H1 (cell line): ENCODE results near the gene TEX2. TPM values are rescaled to one million over a fixed set of nuclear protein-coding genes. Genes with fewer than 3 reads are reported as not detected.

ENCODE experiments used
- CTCF ChIA-PET: fragments of 300-600 bp; sonication (Branson Sonifier 250); formaldehyde crosslinking; loops from one replicate; lab custom pipeline; 2021; ENCODE audit not compliant: partially characterized antibody; lab: Charles Lee
- POLR2A ChIA-PET: fragments of 300-600 bp; sonication (Branson Sonifier 250); formaldehyde crosslinking; loops from one replicate; lab custom pipeline; 2021; ENCODE audit warnings: inconsistent platforms; ENCODE audit not compliant: partially characterized antibody; lab: Charles Lee
- DNase-seq, 2 experiments: peaks; one replicate each; pipeline versions ENCODE4 v3.0.0 to v3.0.0-alpha.2; 2010 to 2022; ENCODE audit warnings: low spot score in 2 of 2, low read depth in 1 of 2, mixed read lengths in 1 of 2
- FAIRE-seq: peaks from 2 replicates; lab custom pipeline; 2011; peaks lifted over from hg19 to GRCh38; lab: Jason Lieb, UNC
- H2AFZ ChIP-seq: 2 replicates; pipeline ENCODE4 v1.8.1; 2012; ENCODE audit warnings: low read length, inconsistent platforms
- H2AK5ac ChIP-seq: 2 replicates; pipeline ENCODE4 v1.6.1; 2013; ENCODE audit warnings: low read depth, low read length
- H2BK120ac ChIP-seq: replicated peaks from 2 replicates; pipeline ENCODE3; 2013; ENCODE audit warnings: low read depth, low read length, inconsistent platforms
- H2BK12ac ChIP-seq: 2 replicates; pipeline ENCODE4 v1.6.1; 2013; ENCODE audit warnings: low read depth, low read length
- H2BK15ac ChIP-seq: 2 replicates; pipeline ENCODE4 v1.6.1; 2013; ENCODE audit warnings: low read length
- H2BK20ac ChIP-seq: 2 replicates; pipeline ENCODE4 v1.6.1; 2013; ENCODE audit warnings: low read length
- H2BK5ac ChIP-seq: 2 replicates; pipeline ENCODE4 v1.6.1; 2013; ENCODE audit warnings: low read depth, low read length
- H3K14ac ChIP-seq: 2 replicates; pipeline ENCODE4 v1.6.1; 2013; ENCODE audit warnings: inconsistent platforms; ENCODE audit not compliant: insufficient read length
- H3K18ac ChIP-seq: 2 replicates; pipeline ENCODE4 v1.6.1; 2013; ENCODE audit warnings: low read length; ENCODE audit errors: extremely low read depth
- H3K23ac ChIP-seq: 2 replicates; pipeline ENCODE4 v1.6.1; 2013; ENCODE audit warnings: inconsistent platforms; ENCODE audit not compliant: insufficient read length
- H3K23me2 ChIP-seq: 2 replicates; pipeline ENCODE4 v1.6.1; 2013; ENCODE audit warnings: low read depth, low read length
- H3K27ac ChIP-seq: 2 replicates; pipeline ENCODE4 v1.6.1; 2011; ENCODE audit warnings: low read depth, low read length, inconsistent platforms
- H3K27me3 ChIP-seq, 4 experiments: replicated peaks in 1 of 4; 1 replicate in 1 of 4; 2 replicates in 3 of 4; pipeline versions ENCODE4 v1.6.1 to v1.8.1; 2011 to 2013; ENCODE audit warnings: low read length in 3 of 4, mild to moderate bottlenecking in 3 of 4, inconsistent platforms in 2 of 4, mixed read lengths in 2 of 4, moderate library complexity in 1 of 4; ENCODE audit not compliant: control insufficient read depth in 3 of 4, insufficient read depth in 3 of 4; ENCODE audit errors: extremely low read depth in 1 of 4
- H3K36me3 ChIP-seq, 4 experiments: 2 replicates each; pipeline versions ENCODE4 v1.6.1 to v1.8.1; 2011 to 2013; ENCODE audit warnings: mild to moderate bottlenecking in 4 of 4, low read length in 3 of 4, moderate library complexity in 2 of 4, control low read depth in 1 of 4, inconsistent platforms in 1 of 4; ENCODE audit not compliant: insufficient read depth in 4 of 4, control insufficient read depth in 2 of 4
- H3K4ac ChIP-seq: replicated peaks from 2 replicates; pipeline ENCODE3; 2013; ENCODE audit warnings: low read length, low read depth, mixed read lengths, inconsistent platforms; ENCODE audit not compliant: insufficient read length
- H3K4me1 ChIP-seq, 4 experiments: replicated peaks in 1 of 4; 1 replicate in 1 of 4; 2 replicates in 3 of 4; pipeline versions ENCODE4 v1.6.1 to v1.8.1; 2011 to 2013; ENCODE audit warnings: low read length in 3 of 4, inconsistent platforms in 2 of 4, mixed read lengths in 1 of 4; ENCODE audit not compliant: insufficient read depth in 4 of 4, control insufficient read depth in 3 of 4
- H3K4me2 ChIP-seq, 2 experiments: 2 replicates each; pipeline versions ENCODE4 v1.6.1 to v1.8.1; 2011 to 2013; ENCODE audit warnings: low read depth in 2 of 2, low read length in 2 of 2, control low read depth in 1 of 2, inconsistent platforms in 1 of 2, mild to moderate bottlenecking in 1 of 2; ENCODE audit not compliant: insufficient read depth in 1 of 2
- H3K4me3 ChIP-seq, 4 experiments: fragments of 200-600, 300-600 bp in 1 of 4; sonication (generic), shearing (Covaris generic), sonication (Bioruptor Twin) in 1 of 4; 2 replicates each; pipeline versions ENCODE4 v1.5.1 to v1.8.1; 2011 to 2016; ENCODE audit warnings: low read length in 4 of 4, low read depth in 3 of 4, control low read depth in 2 of 4, inconsistent platforms in 2 of 4, mild to moderate bottlenecking in 2 of 4, mixed read lengths in 1 of 4, moderate library complexity in 1 of 4; ENCODE audit not compliant: insufficient read depth in 2 of 4; ENCODE audit errors: extremely low read depth in 1 of 4
- H3K56ac ChIP-seq: replicated peaks from 2 replicates; pipeline ENCODE3; 2013; ENCODE audit warnings: low read depth, mild to moderate bottlenecking, mixed read lengths, low read length, inconsistent platforms; ENCODE audit not compliant: insufficient read length
- H3K79me1 ChIP-seq: 2 replicates; pipeline ENCODE4 v1.6.1; 2013; ENCODE audit warnings: low read depth, low read length, control low read depth
- H3K79me2 ChIP-seq, 2 experiments: 2 replicates each; pipeline versions ENCODE4 v1.6.1 to v1.8.1; 2012 to 2013; ENCODE audit warnings: low read length in 2 of 2, mild to moderate bottlenecking in 2 of 2, inconsistent platforms in 1 of 2; ENCODE audit not compliant: insufficient read depth in 2 of 2, control insufficient read depth in 1 of 2
- H3K9ac ChIP-seq, 4 experiments: replicated peaks in 1 of 4; 1 replicate in 1 of 4; 2 replicates in 3 of 4; pipeline versions ENCODE4 v1.6.1 to v1.8.1; 2011 to 2013; ENCODE audit warnings: low read depth in 3 of 4, low read length in 3 of 4, control low read depth in 2 of 4, mild to moderate bottlenecking in 2 of 4, moderate library complexity in 2 of 4, inconsistent platforms in 1 of 4; ENCODE audit errors: extremely low read depth in 1 of 4
- H3K9me3 ChIP-seq, 2 experiments: 2 replicates each; pipeline versions ENCODE4 v1.6.1 to v1.8.1; 2012 to 2013; ENCODE audit warnings: mild to moderate bottlenecking in 2 of 2, moderate library complexity in 2 of 2, control low read depth in 1 of 2, inconsistent platforms in 1 of 2, low read depth in 1 of 2, low read length in 1 of 2, mixed read lengths in 1 of 2; ENCODE audit not compliant: insufficient read depth in 2 of 2
- H4K20me1 ChIP-seq, 2 experiments: replicated peaks in 1 of 2; 2 replicates each; pipeline versions ENCODE3 to v1.8.1; 2011 to 2013; ENCODE audit warnings: inconsistent platforms in 2 of 2, low read length in 2 of 2, mild to moderate bottlenecking in 1 of 2; ENCODE audit not compliant: insufficient read depth in 2 of 2, control insufficient read depth in 1 of 2
- H4K5ac ChIP-seq: 2 replicates; pipeline ENCODE4 v1.6.1; 2013; ENCODE audit warnings: low read length, low read depth, mixed read lengths, inconsistent platforms; ENCODE audit not compliant: insufficient read length
- H4K8ac ChIP-seq: 2 replicates; pipeline ENCODE4 v1.8.0; 2013; ENCODE audit warnings: mild to moderate bottlenecking, moderate library complexity, low read length, inconsistent platforms; ENCODE audit not compliant: insufficient read depth; ENCODE audit errors: extremely low read depth
- H4K91ac ChIP-seq: replicated peaks from 2 replicates; pipeline ENCODE3; 2013; ENCODE audit warnings: low read length, mixed read lengths, inconsistent platforms; ENCODE audit not compliant: insufficient read length
- BCL11A ChIP-seq, 2 experiments: IDR thresholded peaks; one replicate each; pipeline ENCODE4 v1.6.1; 2011; ENCODE audit warnings: low read depth in 2 of 2, low read length in 2 of 2, mild to moderate bottlenecking in 2 of 2
- CTBP2 ChIP-seq: IDR thresholded peaks from 2 replicates; pipeline ENCODE4 v1.7.0; 2011; ENCODE audit warnings: borderline replicate concordance, mild to moderate bottlenecking, moderate library complexity, mixed read lengths, low read length; ENCODE audit not compliant: insufficient read depth, insufficient read length
- FOSL1 ChIP-seq: IDR thresholded peaks from 2 replicates; pipeline ENCODE4 v1.6.1; 2011; ENCODE audit warnings: mild to moderate bottlenecking, low read depth, low read length, moderate library complexity; ENCODE audit not compliant: insufficient read depth
- HDAC6 ChIP-seq: IDR thresholded peaks from one replicate; pipeline ENCODE4 v1.7.1; 2012; ENCODE audit warnings: low read depth, mild to moderate bottlenecking, inconsistent platforms, low read length, moderate library complexity
- RBBP5 ChIP-seq: IDR thresholded peaks from 2 replicates; pipeline ENCODE4 v1.7.1; 2012; ENCODE audit warnings: low read depth, mild to moderate bottlenecking, inconsistent platforms, low read length, moderate library complexity, borderline replicate concordance
- SAP30 ChIP-seq: fragments of 300-600 bp; sonication (generic); IDR thresholded peaks from 2 replicates; pipeline ENCODE4 v1.7.1; 2012; ENCODE audit warnings: low read length, moderate library complexity, mild to moderate bottlenecking, inconsistent platforms; ENCODE audit not compliant: insufficient read depth, insufficient replicate concordance
- SIN3A ChIP-seq, 2 experiments: IDR thresholded peaks in 1 of 2; conservative IDR thresholded peaks in 1 of 2; 2 replicates each; pipeline ENCODE4 v1.6.1; 2011 to 2012; ENCODE audit warnings: low read length in 2 of 2, improper control_type of control experiment in 1 of 2, low read depth in 1 of 2, mild to moderate bottlenecking in 1 of 2
- SUZ12 ChIP-seq: fragments of 200-600 bp; sonication (generic); IDR thresholded peaks from 2 replicates; pipeline ENCODE4 v1.6.1; 2012; ENCODE audit warnings: mild to moderate bottlenecking, inconsistent platforms, low read length, moderate library complexity, mixed read lengths
- TAF1 ChIP-seq: IDR thresholded peaks from 2 replicates; pipeline ENCODE4 v1.6.1; 2011; ENCODE audit warnings: mild to moderate bottlenecking, low read depth, low read length
- TEAD4 ChIP-seq: IDR thresholded peaks from 2 replicates; pipeline ENCODE4 v1.6.1; 2012; ENCODE audit warnings: low read depth, low read length, inconsistent platforms, mixed read lengths
- WGBS, 2 experiments: shearing (Covaris generic) in 1 of 2; methylation state at CpG; one replicate each; pipeline versions ENCODE4 v1.1.6 to v1.1.7; 2013 to 2015; ENCODE audit warnings: low lambda C conversion rate in 2 of 2, mixed read lengths in 2 of 2, inconsistent platforms in 1 of 2, low coverage in 1 of 2, missing lambda C conversion rate in 1 of 2; ENCODE audit not compliant: insufficient replicate concordance in 2 of 2, insufficient coverage in 1 of 2, insufficient read length in 1 of 2; ENCODE audit errors: extremely low coverage in 1 of 2, missing lambda C conversion rate in 1 of 2; 5-methylcytosine and 5-hydroxymethylcytosine counted together
- polyA plus RNA-seq, 7 experiments: library from polyadenylated mRNA; depleted of rRNA in 3 of 7; stranded (reverse) in 5 of 7; unstranded in 2 of 7; fragments of >200 nt in 5 of 7; fragments of 200-250 nt in 2 of 7; gene quantifications; 1 replicate in 5 of 7; 2 replicates in 1 of 7; 4 replicates in 1 of 7; pipeline versions ENCODE4 v1.2.1 to v1.2.3, GENCODE V29; 2011 to 2013; ENCODE audit warnings: missing spikeins in 2 of 7, mixed read lengths in 2 of 7
- total RNA-seq: library from RNA; stranded (reverse); fragmentation: NEBNext Ultra II Directional; extraction: Animal tissue kit (Norgen Biotek cat#: 25700); gene quantifications from 2 replicates; pipeline ENCODE4 v1.2.1, GENCODE V29; 2021

The TEX2 gene
- total and polyA plus RNA-seq, 2 of the 8 experiments (the other 6 are each of a cell fraction or from before 2014, with no cell fraction given): 6.1 to 15.6 TPM

- no peak overlapping the region for H3K14ac ChIP-seq
- no peak overlapping the region for H3K4ac ChIP-seq
- ChIA-PET POLR2A (interaction anchor here (1.0 kb wide), 1 partner anchor 80 kb away, joined by 3 read pairs; no protein-coding TSS in a partner anchor), CTCF (interaction anchor here (1.4 to 1.9 kb wide), 2 partner anchors 8 to 11 kb away, joined by 7 read pairs; no protein-coding TSS in a partner anchor)
- peaks cover 0 to 2% of the 10 kb centered on the region in 2 experiments for H4K20me1 ChIP-seq
- FAIRE-seq (no peak), DNase-seq (no peak)
- H3K56ac ChIP-seq: no peak overlapping the region
- no peak overlapping the region for H2BK12ac ChIP-seq
- no peaks in the 10 kb centered on the region for H3K9me3 ChIP-seq
- no peak overlapping the region for H2BK5ac ChIP-seq
- no peaks in the 10 kb centered on the region; a peak in 1 of 4 replicates for H3K79me2 ChIP-seq
- no peaks in the 10 kb centered on the region for H3K36me3 ChIP-seq
- no peak overlapping the region for H2AK5ac ChIP-seq
- H4K8ac ChIP-seq: no peak overlapping the region
- H2BK20ac ChIP-seq: no peak overlapping the region
- no peak overlapping the region for H2BK120ac ChIP-seq
- H3K23ac ChIP-seq: no peak overlapping the region
- no peaks in the 10 kb centered on the region for H3K79me1 ChIP-seq
- H3K4me1 ChIP-seq: peaks cover 0 to 6% (median 0%) of the 10 kb centered on the region in 4 experiments; a peak in 1 of 7 replicates
- no peak overlapping the region for H4K91ac ChIP-seq
- H3K4me2 ChIP-seq: no peak overlapping the region
- no peak overlapping the region for H2BK15ac ChIP-seq
- H3K27me3 ChIP-seq: no peaks in the 10 kb centered on the region
- no peak overlapping the region for H3K18ac ChIP-seq
- no peak overlapping the region for H4K5ac ChIP-seq
- no peaks in the 10 kb centered on the region for H3K23me2 ChIP-seq
- no peak overlapping the region for H3K9ac ChIP-seq
- WGBS, 2 experiments: 91% methylated on average over 3 of the region's 3 CpGs; no CpG with 5 or more reads in 1 of the 2 experiments
- H3K4me3 ChIP-seq: no peak overlapping the region
- H2AFZ ChIP-seq: no peak overlapping the region
- no peak overlapping the region for H3K27ac ChIP-seq
- no peak for TF ChIP-seq SAP30
- no peak for TF ChIP-seq BCL11A (IDR thresholded peaks at IDR 0.05; ENCODE audit: low read depth in 2 of 2, low read length in 2 of 2)
- TF ChIP-seq CTBP2: no peak
- no peak for TF ChIP-seq TAF1
- TF ChIP-seq SUZ12: no peak
- no peak for TF ChIP-seq HDAC6
- no peak for TF ChIP-seq FOSL1
- TF ChIP-seq TEAD4: no peak
- no peak for TF ChIP-seq SIN3A (conservative IDR thresholded peaks at IDR 0.05 in 1 of 2, IDR thresholded peaks at IDR 0.05 in 1 of 2; ENCODE audit: low read depth in 1 of 2, low read length in 2 of 2)
- no peak for TF ChIP-seq RBBP5
Measured at GRCh38 chr17:64225410-64225809, 37.6 kb downstream of the TEX2 start.
